HG02798 (cell line): ENCODE results near the gene MIS18BP1.
A peak's percentile ranks its signal among the peaks of the same experiment; 100 is the strongest.
"Not testable (repeated sequence)": the region's sequence is repeated elsewhere in the genome, so short reads cannot be mapped to it uniquely, and the experiment has no call there.

ENCODE experiments used
- ATAC-seq: cut with Tn5 transposase; IDR thresholded peaks from one replicate; pipeline ENCODE4 v1.9.1; 2021; ENCODE audit warnings: mild to moderate bottlenecking; ENCODE audit not compliant: unreplicated experiment, poor library complexity

The MIS18BP1 gene

DNA sequence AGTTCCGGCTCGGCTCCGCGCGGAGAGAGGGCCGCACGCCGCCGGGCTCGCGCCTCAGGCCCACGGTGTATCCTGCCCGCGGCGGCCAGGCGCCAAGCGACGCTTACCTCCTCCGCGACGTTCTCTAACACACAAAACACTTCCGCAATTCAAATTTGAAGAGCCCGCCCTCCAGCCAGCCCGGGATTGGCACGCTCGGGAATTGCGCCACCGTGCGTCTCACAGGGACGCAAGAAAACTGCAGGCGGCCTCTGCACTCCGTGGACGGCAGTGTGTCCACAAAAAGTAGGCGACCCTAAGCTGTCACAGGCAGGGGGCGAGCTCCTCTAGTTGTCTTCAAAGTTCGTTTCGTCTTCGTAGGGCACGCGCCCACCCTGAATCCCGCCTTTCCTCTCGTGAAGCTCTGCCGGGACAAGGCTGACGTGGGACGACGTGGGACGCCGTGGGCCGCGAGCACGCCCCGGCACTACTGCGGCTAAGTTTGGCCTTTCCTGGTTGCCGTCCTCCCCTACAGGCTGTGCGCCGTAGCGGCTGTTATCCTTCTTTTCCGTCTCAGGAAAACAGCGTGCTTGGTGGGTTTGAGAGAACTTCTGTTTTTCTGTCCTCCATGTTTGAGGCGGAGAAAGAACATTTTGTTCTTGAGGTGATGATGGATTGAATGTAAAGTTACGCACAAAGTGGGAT, at the start of gene MIS18BP1:
TSS of gene MIS18BP1 (minus strand) at position 133 of the 684 bp plus-strand sequence. CDS start 5,916 bp downstream, outside the sequence.
- peak; percentile 84 for ATAC-seq

DNA sequence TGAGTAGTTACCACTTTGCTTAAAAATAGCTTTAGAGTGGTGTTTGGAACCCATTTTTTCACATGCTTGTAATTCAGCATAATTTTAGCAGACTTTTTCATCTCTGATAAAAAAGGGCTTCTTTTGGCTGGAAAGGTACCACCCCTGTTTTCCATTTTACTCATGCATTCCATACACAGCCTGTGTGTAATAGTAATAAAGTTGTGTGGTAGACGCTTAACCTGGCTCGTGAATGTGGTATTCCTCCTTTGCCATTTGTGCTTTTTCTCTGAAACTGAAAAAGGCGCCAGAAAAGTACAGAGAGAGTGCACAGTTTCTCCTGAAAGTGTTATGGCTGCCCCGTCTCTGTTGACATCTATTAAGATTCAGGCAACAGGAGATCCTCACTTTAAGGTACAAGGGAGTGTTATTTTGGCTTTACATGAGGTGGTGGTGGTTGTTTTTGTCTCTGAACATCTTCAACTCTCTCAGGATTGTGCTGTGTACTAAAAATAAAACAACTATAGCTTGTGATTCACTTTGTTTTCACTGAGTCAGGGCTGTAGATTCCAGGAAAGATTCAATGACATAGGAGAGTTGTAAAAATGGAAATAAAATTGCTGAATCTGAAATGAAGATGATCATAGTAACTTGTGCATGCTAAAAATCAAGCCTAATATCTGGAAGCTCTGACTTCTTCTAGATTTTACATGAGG, 45.6 kb upstream of the MIS18BP1 start:
- no peak for ATAC-seq

DNA sequence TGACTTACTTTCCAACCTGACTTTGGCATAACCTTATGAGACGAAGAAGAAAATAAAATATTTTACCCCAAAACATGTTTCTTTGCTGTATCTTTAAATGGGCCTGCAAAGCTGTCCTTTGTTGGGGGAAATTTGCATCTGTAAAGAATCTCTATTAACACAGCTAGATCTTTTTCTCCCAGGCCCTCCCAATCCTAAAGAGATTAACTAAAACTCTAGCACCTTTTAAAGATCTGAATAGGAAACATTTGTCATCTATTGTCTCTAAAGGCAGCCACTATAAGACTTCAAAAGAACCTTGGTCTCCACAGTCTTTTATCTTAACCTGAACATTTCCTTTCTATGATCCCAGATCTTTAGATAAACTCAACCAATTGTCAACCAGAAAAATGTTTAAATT, 41.8 kb upstream of the MIS18BP1 start:
- ATAC-seq, result not testable (repeated sequence)

DNA sequence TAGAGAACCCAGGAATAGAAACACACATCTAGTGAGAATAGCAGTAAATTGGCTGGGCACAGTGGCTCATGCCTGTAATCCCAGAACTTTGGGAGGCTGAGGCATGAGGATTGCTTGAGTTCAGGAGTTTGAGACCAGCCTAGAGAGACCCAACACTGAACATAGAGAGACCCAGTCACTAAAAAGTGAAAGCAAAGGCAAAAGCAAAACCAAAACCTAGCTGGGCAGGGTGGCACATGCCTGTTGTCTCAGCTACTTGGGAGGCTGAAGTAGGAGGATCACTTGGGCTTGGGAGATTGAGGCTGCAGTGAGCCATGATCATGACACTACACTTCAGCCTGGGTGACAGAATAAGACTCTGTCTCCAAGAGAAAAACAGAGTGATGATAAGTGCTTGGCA, 37.5 kb upstream of the MIS18BP1 start:
- no peak for ATAC-seq

DNA sequence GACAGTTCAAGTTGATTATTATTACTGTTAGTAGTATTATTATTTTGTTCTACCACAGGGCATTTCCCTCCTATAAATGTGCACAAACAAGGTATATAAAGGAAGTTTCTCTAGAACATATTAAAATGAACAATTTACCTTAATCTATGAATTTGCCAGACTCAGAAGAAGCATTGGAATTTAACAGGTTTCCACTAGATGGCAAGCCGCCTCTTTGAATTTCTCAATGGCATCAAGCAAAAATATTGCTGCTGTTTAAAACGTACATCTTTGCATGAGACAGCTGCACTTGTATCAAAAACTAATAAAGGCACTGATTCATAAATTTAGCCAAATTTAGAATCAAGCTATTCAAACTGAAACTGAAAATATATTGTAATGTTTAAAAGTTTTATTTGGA, 34.6 kb upstream of the MIS18BP1 start:
- ATAC-seq, result no peak

DNA sequence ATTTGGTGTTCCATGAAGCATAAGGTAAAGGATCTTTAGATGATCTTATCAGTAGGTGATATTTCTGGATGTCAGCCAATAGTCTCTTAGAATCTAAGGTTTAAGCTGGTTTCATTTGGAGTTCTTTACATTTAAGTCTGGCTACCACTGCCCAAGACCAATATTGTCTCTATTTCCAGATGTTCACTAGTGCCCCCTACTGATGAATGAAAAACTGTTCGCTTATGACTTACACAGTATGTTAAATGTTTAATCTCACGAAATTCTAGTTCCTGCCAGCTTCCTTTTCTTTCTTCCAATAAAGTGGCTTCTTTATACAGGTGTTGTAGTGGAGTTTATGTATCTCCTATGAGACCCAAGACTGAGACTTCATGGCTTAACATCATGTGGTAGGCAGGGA, 31.8 kb upstream of the MIS18BP1 start:
- ATAC-seq, result no peak

DNA sequence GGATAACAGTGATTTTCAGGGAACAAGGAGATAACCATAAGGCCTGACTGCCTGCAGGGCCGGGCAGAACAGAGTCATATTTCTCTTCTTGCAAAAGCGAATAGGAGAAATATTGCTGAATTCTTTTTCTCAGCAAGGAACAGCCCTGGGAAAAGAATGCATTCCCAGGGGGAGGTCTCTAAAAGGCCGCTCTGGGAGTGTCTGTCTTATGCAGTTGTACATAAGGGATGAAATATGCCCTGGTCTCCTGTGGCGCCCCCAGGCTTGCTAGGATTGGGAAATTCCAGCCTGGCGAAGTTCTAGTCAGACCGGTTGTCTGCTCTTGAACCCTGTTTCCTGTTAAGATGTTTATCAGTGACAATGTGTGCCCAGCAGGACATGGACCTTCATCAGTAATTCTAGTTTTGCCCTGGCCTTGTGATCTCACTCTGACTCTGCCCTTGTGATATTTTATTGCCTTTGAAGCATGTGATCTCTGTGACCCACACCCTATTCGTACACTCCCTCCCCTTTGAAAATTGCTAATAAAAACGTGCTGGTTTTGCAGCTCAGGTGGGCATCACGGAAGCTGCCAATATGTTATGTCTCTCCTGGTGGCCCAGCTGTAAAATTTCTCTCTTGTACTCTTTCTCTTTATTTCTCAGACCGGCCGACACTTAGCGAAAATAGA, 28.9 kb upstream of the MIS18BP1 start:
- not testable (repeated sequence) for ATAC-seq

DNA sequence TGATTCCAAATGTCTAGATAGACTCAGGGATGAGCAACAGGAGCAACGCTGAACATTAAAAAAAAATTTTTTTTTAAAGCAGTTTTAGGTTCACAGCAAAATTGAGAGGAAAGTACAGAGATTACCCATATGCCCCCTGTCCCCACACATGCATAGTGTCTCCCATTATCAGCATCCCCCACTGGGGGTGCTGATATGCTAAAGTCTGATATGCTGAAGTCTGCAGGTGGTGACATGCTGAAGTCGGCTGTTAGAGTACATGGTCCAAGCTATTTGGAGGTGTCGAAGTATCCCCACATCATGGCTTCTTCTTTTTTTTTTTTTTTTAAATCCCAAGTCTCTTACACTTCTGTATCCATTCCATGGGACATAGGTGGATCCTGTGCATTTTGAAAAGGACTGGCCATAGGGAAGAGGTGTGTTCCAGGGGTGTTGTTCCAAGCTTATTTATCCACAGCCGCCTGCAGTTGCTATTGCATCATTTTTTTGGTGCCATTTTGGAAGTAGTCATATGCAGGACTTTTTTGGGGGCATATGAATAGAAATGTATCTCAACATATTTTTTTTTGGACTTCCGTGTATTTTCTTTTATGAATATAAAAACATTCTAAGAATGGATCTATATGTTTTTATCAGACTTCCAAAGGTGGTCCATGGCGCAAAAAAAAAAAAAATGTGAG, 19.0 kb upstream of the MIS18BP1 start:
- ATAC-seq, result no peak

DNA sequence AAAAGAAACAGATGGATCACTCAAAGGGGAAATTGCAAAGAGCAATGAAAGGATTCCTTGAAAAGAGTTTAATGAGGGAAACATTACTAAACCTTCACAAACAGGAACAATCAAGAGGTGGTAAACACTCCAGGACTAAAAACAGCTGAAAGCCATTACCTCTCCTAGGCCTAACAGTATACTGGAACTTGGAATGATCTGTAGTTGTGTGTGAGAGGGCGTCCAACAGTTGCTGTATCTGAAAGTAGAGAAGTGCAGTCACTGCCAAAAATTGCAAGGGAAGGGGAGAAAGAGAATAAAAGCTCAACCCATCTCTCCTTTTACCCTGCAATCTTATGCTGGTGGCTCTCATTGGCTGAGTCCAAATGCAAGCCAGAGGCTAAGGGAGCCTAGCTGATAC, 17.0 kb upstream of the MIS18BP1 start:
- ATAC-seq, result no peak

DNA sequence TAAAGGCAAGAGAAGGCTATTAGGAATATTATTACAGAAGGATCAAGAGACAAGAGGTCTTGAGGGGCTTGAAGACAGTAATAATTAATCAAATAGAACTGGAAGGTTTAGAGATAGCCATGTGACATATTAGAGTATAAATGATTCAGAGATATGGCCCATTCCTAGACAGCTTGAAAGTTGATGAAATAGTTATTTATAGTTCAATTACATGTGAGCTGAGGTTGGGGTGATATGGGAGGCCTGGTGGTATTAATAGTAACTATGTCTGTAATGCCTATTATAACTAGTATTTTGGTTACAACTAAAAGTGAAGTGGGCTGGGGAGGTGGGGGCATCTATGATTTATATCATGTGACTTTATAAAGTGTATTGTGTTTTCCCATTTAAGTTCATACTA, 14.1 kb upstream of the MIS18BP1 start:
- ATAC-seq, result no peak

DNA sequence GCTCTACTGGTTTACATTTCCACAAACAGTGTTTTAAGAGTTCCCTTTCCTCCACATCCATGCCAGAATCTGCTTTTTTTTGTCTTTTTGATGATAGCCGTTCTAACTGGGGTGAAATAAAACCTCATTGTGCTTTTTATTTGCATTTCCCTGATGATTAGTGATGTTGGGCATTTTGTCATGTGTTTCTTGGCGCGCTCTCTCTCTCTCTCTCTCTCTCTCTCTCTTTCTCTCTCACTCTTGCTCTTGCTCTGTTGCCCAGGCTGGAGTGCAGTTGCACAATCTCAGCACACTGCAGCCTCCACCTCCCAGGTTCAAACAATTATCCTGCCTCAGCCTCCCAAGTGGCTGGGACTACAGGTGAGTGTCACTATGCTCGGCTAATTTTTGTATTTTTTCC, 9.6 kb upstream of the MIS18BP1 start:
- ATAC-seq, result no peak

DNA sequence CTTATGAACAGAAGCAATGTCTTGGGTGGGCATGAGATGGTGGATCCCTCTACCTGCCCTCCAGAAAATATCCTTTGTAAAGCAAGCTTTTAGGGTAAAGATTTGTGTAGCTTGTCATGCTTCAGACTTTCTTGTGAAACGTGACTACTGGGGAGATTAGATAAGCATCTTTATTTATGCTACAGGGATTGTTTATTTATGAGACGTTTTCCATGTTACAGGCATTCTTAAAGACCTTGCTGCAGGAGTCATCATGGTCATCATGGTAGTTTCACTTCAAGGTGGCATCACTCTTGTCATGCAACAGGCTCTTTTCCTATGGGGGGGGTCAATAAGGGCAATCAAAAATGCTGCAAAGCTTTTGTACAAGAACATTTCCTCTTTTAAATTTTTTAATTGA, 8.2 kb upstream of the MIS18BP1 start:
- ATAC-seq, result no peak

DNA sequence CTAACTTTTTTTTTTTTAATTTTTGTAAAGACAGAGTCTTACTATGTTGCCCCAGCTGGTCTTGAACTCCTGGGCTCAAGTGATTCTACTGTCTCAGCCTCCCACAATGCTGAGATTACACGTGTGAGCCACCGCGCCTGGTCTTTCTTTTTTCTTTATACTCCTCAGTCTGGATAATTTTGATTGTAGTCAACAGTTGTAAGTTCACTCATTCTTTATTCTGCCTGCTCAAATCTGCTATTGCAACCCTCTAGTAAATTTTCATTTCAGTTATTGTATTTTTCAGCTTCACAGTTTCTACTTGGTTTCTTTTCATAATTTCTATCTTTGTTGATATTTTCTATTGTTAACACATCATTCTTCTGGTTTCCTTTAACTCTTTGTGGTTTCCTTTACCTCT, 5.8 kb upstream of the MIS18BP1 start:
- ATAC-seq, result no peak

DNA sequence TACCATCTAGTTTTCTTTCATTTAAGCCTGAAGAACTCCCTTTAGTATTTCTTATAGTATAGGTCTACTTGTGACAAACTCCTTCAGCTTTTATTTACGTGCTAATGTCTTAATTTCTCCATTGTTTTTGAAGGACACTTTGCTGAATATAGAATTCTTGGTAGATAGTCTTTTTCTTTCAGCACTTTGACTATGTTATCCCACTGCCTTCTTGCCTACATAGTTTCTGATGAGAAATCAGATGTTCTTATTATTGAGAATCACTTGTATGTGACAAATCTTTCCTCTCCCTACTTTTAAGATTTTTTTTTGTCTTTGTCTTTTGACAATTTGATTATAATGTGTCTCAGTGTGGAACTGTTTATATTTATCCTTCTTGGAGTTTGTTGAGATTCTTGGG, 5.1 kb upstream of the MIS18BP1 start:
- ATAC-seq, result no peak

DNA sequence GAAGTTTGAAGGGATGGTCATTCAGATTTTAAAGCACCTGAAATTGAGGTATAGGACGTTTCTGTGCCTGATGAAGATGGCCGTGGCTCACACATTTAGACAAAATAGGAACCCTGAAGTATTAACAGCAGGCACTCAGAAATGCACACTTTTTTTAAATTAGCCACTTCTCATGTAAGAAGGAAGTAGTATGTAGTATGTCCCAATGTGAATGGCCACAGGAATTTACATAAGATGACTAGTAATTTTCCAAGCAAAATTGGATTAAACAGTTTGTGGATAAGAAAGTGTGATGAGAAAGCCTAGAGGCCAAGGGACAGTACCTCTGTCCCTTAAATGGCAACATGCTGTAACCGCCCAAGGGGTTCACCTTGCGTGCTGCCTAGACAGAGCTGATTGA, 1.8 kb upstream of the MIS18BP1 start:
- no peak for ATAC-seq

DNA sequence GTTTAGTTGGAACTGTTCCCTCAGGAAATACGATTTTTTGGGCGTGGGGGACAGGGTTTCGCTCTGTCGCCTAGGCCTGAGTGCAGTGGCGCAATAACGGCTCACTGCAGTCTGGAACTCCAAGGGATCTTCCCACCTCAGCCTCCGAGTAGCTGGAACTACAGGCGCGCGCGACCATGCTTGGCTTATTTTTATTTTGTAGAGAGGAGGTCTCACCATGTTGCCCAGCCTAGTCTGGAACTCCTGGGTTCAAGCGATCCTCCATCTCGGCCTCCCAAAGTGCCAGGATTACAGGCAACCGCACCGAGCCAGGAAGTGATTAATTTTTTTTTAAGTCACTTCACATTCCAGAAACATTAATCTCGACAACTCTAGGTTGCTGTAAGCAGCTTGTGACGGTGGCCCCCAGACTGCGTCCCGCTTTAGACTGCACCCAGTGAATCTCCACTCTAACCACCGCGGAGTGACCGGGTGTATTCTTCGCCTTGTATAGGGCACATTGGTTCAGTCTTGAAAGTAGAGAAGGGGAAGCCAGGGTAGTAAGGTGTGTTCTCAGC, 830 bp upstream of the MIS18BP1 start:
- ATAC-seq, result no peak

DNA sequence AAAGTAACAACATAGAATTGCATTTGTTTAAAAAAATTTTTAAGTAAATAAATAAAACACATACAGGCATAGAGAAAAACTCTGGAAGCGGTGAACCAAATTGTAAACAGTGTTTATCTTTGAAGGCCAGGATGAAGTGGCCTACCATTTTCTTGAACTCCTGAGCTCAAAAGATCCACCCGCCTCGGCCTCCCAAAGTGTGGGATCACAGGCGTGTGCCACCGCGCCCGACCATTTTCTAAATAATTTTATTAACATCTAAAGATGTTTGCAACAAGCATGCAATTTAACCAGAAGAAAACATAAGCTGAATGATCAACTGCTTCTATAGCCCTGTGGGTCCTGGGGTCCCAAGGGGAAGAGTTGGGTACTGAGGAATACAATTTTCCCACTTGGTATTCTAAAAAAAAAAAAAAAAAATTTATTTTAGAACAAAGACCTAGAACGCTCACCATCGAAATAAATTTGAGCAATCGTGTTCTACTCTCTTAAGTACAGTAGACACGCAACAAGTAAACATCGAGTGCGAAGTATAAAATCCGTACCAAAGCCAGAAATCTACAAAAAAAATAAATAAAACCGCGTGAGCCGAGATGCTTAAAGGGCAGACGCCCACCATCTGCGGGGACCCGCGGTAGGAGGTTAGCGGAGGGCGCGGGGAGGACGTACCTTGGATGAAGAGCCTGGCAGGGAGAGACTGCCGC, 484 bp downstream of the MIS18BP1 start:
- ATAC-seq, result no peak

DNA sequence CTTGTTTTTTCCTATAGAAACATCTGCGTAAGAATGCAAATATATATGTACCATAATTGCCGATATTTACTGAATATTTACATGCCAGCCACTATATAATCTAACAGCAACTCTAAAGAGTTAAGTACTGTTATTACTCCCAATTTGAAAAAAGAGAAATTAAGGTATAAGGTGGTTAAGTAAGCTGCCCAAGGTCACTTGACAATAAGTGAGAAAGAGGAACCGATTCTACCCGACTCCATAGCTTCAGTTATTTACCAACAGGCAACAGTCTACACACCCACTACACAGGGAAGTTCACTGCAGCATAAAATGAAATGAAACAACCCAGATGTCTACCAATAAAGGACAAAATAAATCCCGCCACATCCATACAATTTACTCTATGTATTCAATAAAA, 1.1 kb downstream of the MIS18BP1 start:
- peak; percentile 64 for ATAC-seq

DNA sequence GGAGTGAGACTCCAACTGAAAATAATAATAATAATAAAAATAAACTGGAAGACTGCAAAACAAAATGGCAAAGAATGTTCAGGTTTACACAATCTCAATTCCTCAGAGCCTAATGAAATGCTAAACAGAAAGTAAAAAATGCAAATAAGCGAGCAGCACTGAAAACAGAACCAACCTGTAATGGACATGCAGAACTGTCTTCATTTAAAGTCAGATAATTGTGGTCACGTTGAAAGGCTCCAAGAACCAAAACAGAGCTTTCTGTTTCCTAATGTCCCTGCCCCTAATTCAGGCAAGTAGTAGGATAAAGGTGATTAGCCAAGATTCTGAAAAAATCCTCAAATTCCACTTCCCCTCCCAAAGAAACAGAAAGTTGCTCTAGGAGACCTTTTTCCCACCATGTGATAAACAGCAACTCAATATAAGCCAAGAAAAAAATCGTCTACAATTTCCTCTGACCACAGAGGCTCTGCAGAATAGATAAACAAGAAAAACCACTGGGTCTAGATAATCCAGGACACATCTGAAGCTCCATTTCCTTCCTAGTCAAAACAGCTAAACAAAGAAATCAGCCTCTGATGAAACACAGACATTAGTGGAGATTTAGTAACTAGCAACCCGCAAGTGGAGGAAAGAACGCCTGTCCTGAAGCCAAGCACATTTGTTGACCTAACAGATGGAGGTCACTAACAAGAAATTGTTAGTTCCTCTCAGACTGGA, 3.0 kb downstream of the MIS18BP1 start:
- ATAC-seq, result peak; percentile 32
